CD14-positive monocyte (primary cell): ENCODE measurements around the gene CCDC8. TPM values are rescaled to one million over a fixed set of nuclear protein-coding genes. Genes with fewer than 3 reads are reported as not detected.

Experiments used
- DNase-seq, 3 donors: peaks; one replicate each; pipeline ENCODE4 v3.0.0-alpha.2; 2011 to 2022
- H2AFZ ChIP-seq: 2 replicates; pipeline ENCODE4 v1.6.0; 2012; ENCODE audit warnings: mild to moderate bottlenecking, low read depth, low read length, inconsistent platforms; ENCODE audit not compliant: insufficient read depth, poor library complexity, severe bottlenecking
- H3K27ac ChIP-seq, 2 donors: 1 replicate in 1 of 2; 2 replicates in 1 of 2; pipeline ENCODE4 v1.5.1; 2012 to 2013; ENCODE audit warnings: low read length in 2 of 2, control low read depth in 1 of 2, inconsistent platforms in 1 of 2, low read depth in 1 of 2, mild to moderate bottlenecking in 1 of 2
- H3K27me3 ChIP-seq, 2 donors: one replicate each; pipeline versions ENCODE4 v1.6.0 to v1.6.1; 2011 to 2013; ENCODE audit warnings: low read length in 2 of 2; ENCODE audit not compliant: control insufficient read depth in 2 of 2, insufficient read depth in 2 of 2
- H3K36me3 ChIP-seq, 2 donors: replicated peaks in 1 of 2; 1 replicate in 1 of 2; 2 replicates in 1 of 2; pipeline versions ENCODE4 v1.5.1 to v1.6.1; 2012 to 2013; ENCODE audit warnings: low read length in 2 of 2, control low read depth in 1 of 2, inconsistent platforms in 1 of 2, mild to moderate bottlenecking in 1 of 2; ENCODE audit not compliant: insufficient read depth in 2 of 2, control insufficient read depth in 1 of 2
- H3K4me1 ChIP-seq, 2 donors: 1 replicate in 1 of 2; 2 replicates in 1 of 2; pipeline versions ENCODE4 v1.5.1 to v1.6.1; 2012 to 2013; ENCODE audit warnings: low read length in 2 of 2, control low read depth in 1 of 2, inconsistent platforms in 1 of 2, mild to moderate bottlenecking in 1 of 2, moderate library complexity in 1 of 2; ENCODE audit not compliant: insufficient read depth in 2 of 2, control insufficient read depth in 1 of 2
- H3K4me2 ChIP-seq: replicated peaks from 2 replicates; pipeline ENCODE3; 2012; ENCODE audit warnings: low read length, moderate library complexity, mild to moderate bottlenecking; ENCODE audit not compliant: poor library complexity, severe bottlenecking; ENCODE audit errors: extremely low read depth
- H3K4me3 ChIP-seq, 3 experiments: fragments of 200-600 bp in 1 of 3; sonication (generic) in 1 of 3; replicated peaks in 1 of 3; 1 replicate in 2 of 3; 2 replicates in 1 of 3; pipeline ENCODE4 v1.5.1; 2011 to 2013; ENCODE audit warnings: low read length in 3 of 3, mild to moderate bottlenecking in 3 of 3, control low read depth in 2 of 3, low read depth in 2 of 3, inconsistent platforms in 1 of 3, moderate library complexity in 1 of 3
- H3K79me2 ChIP-seq: 2 replicates; pipeline ENCODE4 v1.6.0; 2012; ENCODE audit warnings: mild to moderate bottlenecking, control low read depth, inconsistent platforms, low read length, moderate library complexity; ENCODE audit not compliant: insufficient read depth
- H3K9ac ChIP-seq: 2 replicates; pipeline ENCODE4 v1.6.0; 2017; ENCODE audit warnings: low read length, mild to moderate bottlenecking; ENCODE audit not compliant: insufficient read depth, poor library complexity, severe bottlenecking
- H3K9me3 ChIP-seq, 2 donors: replicated peaks in 1 of 2; 1 replicate in 1 of 2; 2 replicates in 1 of 2; pipeline versions ENCODE4 v1.5.1 to v1.6.1; 2012 to 2013; ENCODE audit warnings: low read length in 2 of 2, control low read depth in 1 of 2; ENCODE audit not compliant: control insufficient read depth in 1 of 2, insufficient read depth in 1 of 2
- H4K20me1 ChIP-seq: 2 replicates; pipeline ENCODE4 v1.6.0; 2012; ENCODE audit warnings: mild to moderate bottlenecking, low read length, control low read depth, moderate library complexity; ENCODE audit not compliant: insufficient read depth
- H3K27ac Mint-ChIP-seq, 7 donors: one replicate each; pipeline ENCODE4 v1.8.0; 2020; ENCODE audit warnings: mild to moderate bottlenecking in 7 of 7, mixed read lengths in 7 of 7, moderate library complexity in 6 of 7, inconsistent platforms in 2 of 7
- H3K27me3 Mint-ChIP-seq, 3 donors: one replicate each; pipeline ENCODE4 v1.8.0; 2021 to 2022; ENCODE audit warnings: low read depth in 3 of 3, mild to moderate bottlenecking in 3 of 3, mixed read lengths in 3 of 3, moderate library complexity in 3 of 3, inconsistent platforms in 1 of 3
- H3K36me3 Mint-ChIP-seq, 2 donors: one replicate each; pipeline ENCODE4 v1.8.0; 2020; ENCODE audit warnings: mixed read lengths in 2 of 2, inconsistent platforms in 1 of 2, mild to moderate bottlenecking in 1 of 2
- H3K4me1 Mint-ChIP-seq: one replicate; pipeline ENCODE4 v1.8.0; 2020; ENCODE audit warnings: mild to moderate bottlenecking, mixed read lengths
- H3K4me3 Mint-ChIP-seq, 2 donors: one replicate each; pipeline ENCODE4 v1.8.0; 2020; ENCODE audit warnings: mild to moderate bottlenecking in 2 of 2, mixed read lengths in 2 of 2, moderate library complexity in 1 of 2
- H3K9me3 Mint-ChIP-seq, 7 donors: one replicate each; pipeline ENCODE4 v1.8.0; 2020 to 2022; ENCODE audit warnings: mixed read lengths in 7 of 7, mild to moderate bottlenecking in 6 of 7, moderate library complexity in 6 of 7, inconsistent platforms in 2 of 7
- WGBS: methylation state at CpG from one replicate; pipeline ENCODE4 v1.1.5; 2013; ENCODE audit warnings: missing lambda C conversion rate; ENCODE audit not compliant: insufficient coverage; 5-methylcytosine and 5-hydroxymethylcytosine counted together
- intact Hi-C, 2 donors: fragments of 100-400 bp; cut with micrococcal nuclease; formaldehyde crosslinking; loops; one replicate each; pipeline versions ENCODE4 v1.15.0 to v1.15.1; 2023
- polyA plus RNA-seq, 3 donors: library from polyadenylated mRNA; depleted of rRNA in 1 of 3; unstranded in 2 of 3; stranded (reverse) in 1 of 3; fragments of 300-500 nt in 2 of 3; fragments of >200 nt in 1 of 3; fragmentation: Illumina TruSeq in 2 of 3; gene quantifications; 1 replicate in 2 of 3; 2 replicates in 1 of 3; pipeline ENCODE4 v1.2.3, GENCODE V29; 2012 to 2021
- TF ChIP-seq, protein P1 (sequence below): fragments of 200-600 bp; IDR thresholded peaks from one replicate; pipeline ENCODE4 v1.8.0; 2022; ENCODE audit warnings: antibody characterized with exemption, mild to moderate bottlenecking

CCDC8 gene
- polyA plus RNA-seq, 3 donors = not detected

DNA sequence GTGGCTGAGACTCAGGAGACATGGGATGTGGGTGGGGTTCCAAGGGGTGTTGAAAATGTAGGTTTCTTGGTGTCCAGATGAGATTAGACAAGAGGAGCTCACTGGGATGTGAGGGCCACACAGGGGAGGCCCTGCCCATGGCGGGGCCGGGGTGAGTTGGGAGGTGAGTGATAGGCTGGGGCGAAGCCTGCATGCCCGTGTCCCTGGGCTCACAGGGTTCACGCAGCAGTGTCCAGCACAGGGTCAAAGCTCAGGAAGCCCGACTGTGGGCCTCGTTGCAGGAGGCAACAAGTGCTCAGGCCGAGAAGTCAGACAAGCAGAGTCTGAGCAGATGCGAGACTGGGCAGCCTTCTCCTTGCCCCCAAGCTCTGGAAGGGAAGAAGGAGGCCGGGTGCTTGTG, 27.2 kb downstream of the CCDC8 start:
- peaks cover 79 to 89% of the 10 kb centered on the region in 2 donors for H3K36me3 Mint-ChIP-seq
- H3K27ac Mint-ChIP-seq = peak overlapping the region in 1 of 7 donors; percentile 69
- H3K4me3 Mint-ChIP-seq = no peak overlapping the region
- TF ChIP-seq, protein P1, sequence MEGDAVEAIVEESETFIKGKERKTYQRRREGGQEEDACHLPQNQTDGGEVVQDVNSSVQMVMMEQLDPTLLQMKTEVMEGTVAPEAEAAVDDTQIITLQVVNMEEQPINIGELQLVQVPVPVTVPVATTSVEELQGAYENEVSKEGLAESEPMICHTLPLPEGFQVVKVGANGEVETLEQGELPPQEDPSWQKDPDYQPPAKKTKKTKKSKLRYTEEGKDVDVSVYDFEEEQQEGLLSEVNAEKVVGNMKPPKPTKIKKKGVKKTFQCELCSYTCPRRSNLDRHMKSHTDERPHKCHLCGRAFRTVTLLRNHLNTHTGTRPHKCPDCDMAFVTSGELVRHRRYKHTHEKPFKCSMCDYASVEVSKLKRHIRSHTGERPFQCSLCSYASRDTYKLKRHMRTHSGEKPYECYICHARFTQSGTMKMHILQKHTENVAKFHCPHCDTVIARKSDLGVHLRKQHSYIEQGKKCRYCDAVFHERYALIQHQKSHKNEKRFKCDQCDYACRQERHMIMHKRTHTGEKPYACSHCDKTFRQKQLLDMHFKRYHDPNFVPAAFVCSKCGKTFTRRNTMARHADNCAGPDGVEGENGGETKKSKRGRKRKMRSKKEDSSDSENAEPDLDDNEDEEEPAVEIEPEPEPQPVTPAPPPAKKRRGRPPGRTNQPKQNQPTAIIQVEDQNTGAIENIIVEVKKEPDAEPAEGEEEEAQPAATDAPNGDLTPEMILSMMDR = no peak
- Histone ChIP-seq H3K4me2 (no peak overlapping the region), H3K27me3 (no peaks in the 10 kb centered on the region), H3K9ac (no peak overlapping the region), H3K27ac (no peak overlapping the region), H3K4me1 (no peaks in the 10 kb centered on the region), H3K4me3 (no peak overlapping the region), H3K79me2 (no peaks in the 10 kb centered on the region), H2AFZ (no peak overlapping the region), H4K20me1 (no peaks in the 10 kb centered on the region), H3K36me3 (peaks cover 92 to 100% of the 10 kb centered on the region in 2 donors), H3K9me3 (no peaks in the 10 kb centered on the region)
- peaks cover 0 to 3% (median 0%) of the 10 kb centered on the region in 7 donors for H3K9me3 Mint-ChIP-seq
- 100% methylated on average over 8 of the region's 10 CpGs for whole genome bisulfite sequencing
- no peak for DNase-seq
- no peaks in the 10 kb centered on the region for H3K4me1 Mint-ChIP-seq
- intact Hi-C loops = no loop called here
- H3K27me3 Mint-ChIP-seq = peaks cover 0 to 2% (median 1%) of the 10 kb centered on the region in 3 donors

DNA sequence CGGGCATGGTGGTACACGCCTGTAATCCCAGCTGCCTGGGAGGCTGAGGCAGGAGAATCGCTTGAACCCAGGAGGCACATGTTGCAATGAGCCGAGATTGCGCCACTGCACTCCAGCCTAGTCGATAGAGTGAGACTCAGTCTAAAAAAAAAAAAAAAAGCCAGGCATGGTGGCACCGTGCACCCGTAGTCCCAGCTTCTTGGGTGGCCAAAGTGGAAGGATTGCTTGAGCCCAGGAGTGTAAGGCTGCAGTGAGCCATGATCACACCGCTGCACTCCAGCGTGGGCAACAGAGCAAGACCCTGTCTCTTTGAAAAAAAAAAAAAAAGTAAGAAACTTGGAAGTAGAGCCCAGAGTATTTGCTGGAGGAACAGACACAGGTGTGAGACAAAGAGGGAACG, 27.7 kb downstream of the CCDC8 start:
- Histone ChIP-seq H3K9ac (no peak overlapping the region), H3K27ac (no peak overlapping the region), H3K36me3 (peaks cover 90 to 100% of the 10 kb centered on the region in 2 donors), H4K20me1 (no peaks in the 10 kb centered on the region), H3K4me2 (no peak overlapping the region), H3K9me3 (no peaks in the 10 kb centered on the region), H2AFZ (no peak overlapping the region), H3K4me1 (no peaks in the 10 kb centered on the region), H3K27me3 (no peaks in the 10 kb centered on the region), H3K79me2 (no peaks in the 10 kb centered on the region), H3K4me3 (no peak overlapping the region)
- Mint-ChIP-seq H3K27me3 (peaks cover 0 to 2% (median 1%) of the 10 kb centered on the region in 3 donors), H3K4me3 (peak overlapping the region in 1 of 2 donors; percentile 41), H3K36me3 (peaks cover 81 to 91% of the 10 kb centered on the region in 2 donors), H3K27ac (peak overlapping the region in 1 of 7 donors; percentile 69), H3K9me3 (peaks cover 0 to 3% (median 0%) of the 10 kb centered on the region in 7 donors), H3K4me1 (no peaks in the 10 kb centered on the region)
- DNase-seq = no peak
- TF ChIP-seq, protein P1 = no peak
- WGBS = 74% methylated on average over 10 of the region's 11 CpGs
- intact Hi-C loops = no loop called here
